GM18499 (cell line): Measurements from ENCODE around the gene COL5A1.
"Not testable (repeated sequence)": the region's sequence is repeated elsewhere in the genome, so short reads cannot be mapped to it uniquely, and the experiment has no call there.

Source experiments
- ATAC-seq: cut with Tn5 transposase; IDR thresholded peaks from one replicate; pipeline ENCODE4 v1.9.1; 2021; ENCODE audit warnings: moderate number of reproducible peaks; ENCODE audit not compliant: insufficient read depth, unreplicated experiment

COL5A1 gene

GRCh38 chr9:134653259-134654009, 11.8 kb downstream of the COL5A1 start:
- no peak for ATAC-seq

- no peak for ATAC-seq
These were observed 13.5 kb downstream of the COL5A1 start for GRCh38 chr9:134655101-134655500.

- ATAC-seq = no peak
These were observed 14.2 kb downstream of the COL5A1 start for GRCh38 chr9:134655586-134656333.

GRCh38 chr9:134656334-134657006, 14.9 kb downstream of the COL5A1 start:
- no peak for ATAC-seq

DNA sequence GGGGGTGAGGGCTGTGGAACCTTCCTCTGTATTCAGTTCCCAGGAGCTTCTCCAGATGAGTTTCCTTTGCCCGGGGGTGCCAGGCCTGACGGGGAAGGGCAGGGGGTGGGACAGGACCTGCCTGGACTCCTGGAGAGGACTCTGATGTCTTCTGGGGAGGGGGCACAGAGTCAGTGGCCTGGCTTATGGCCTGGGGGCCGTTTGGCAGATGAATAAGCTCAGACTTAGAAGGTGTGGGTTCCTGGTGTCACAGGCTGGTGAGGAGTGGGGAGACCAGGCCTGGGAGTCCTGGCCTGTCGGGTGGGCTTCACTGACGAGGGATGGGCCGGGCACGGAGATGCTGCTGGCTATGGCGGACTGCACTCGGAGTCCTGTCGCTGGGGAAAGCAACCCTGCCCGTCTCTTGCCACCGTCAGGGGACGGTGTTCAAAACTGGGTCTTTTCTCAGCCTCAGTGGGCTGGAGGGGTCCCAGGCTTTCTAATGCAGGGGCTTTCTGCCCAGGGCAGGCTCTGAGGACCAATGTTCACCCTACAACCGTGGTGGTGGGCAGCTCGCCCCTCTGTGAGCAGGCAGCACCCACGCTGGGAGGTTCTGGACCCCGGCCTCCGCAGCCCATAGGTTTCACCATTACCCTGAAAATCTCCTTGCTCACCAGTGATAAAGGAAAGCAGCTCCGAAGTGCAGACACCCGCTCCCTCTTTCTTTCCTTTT, 16.2 kb downstream of the COL5A1 start:
- ATAC-seq = no peak

DNA sequence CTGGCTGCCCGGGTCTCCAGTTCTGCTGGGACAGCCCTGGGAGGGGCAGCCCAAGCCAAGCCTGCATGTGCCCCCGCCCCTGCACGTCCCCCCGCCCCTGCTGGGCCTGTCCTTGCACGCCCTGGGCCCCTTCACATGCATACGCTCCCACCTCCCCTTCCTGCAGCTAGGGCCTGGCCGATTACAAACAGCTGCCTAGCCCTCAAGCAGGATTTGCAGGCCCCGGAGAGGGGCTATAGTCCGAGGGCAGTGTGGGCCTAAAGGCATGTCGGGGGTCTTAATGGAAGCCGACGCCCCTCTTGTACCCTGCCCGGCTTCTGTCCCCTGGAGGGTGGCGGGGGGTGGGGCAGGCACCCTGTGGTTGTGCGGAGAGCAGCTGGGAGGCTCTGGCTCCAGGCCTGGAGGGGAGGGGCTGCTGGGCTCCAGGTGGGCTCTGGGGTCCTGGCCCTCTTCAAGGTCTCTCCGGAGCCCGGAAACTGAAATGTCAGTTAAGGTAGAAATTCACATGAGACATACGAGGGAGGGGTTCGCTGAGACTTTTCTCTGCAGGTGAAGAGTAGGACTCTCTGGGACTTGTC, 16.9 kb downstream of the COL5A1 start:
- ATAC-seq = no peak

- no peak for ATAC-seq
These were observed 18.1 kb downstream of the COL5A1 start for GRCh38 chr9:134659688-134660131.

- no peak for ATAC-seq
These were observed 18.8 kb downstream of the COL5A1 start for GRCh38 chr9:134660407-134660806.

- no peak for ATAC-seq
These were observed 19.7 kb downstream of the COL5A1 start for GRCh38 chr9:134661299-134661698.

DNA sequence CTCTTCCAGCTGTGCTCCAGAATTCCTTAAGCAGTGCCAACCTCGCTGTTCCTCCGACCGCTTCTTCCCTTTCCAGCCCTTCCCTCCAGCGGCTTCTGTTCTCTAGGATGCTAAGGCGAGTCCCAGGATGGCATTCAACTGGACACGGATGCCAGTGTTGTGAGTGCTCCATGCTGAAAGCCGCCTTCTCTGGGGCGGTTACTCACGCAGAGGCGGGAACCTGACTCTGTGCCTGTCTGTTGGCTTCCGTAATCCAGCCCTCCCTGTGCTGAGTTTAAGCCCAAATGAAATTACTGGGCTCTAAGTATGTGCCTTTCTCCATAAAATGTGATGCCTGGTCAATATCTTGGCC, 20.2 kb downstream of the COL5A1 start:
- no peak for ATAC-seq

- ATAC-seq = no peak
These were observed 20.7 kb downstream of the COL5A1 start for GRCh38 chr9:134662143-134662876.

DNA sequence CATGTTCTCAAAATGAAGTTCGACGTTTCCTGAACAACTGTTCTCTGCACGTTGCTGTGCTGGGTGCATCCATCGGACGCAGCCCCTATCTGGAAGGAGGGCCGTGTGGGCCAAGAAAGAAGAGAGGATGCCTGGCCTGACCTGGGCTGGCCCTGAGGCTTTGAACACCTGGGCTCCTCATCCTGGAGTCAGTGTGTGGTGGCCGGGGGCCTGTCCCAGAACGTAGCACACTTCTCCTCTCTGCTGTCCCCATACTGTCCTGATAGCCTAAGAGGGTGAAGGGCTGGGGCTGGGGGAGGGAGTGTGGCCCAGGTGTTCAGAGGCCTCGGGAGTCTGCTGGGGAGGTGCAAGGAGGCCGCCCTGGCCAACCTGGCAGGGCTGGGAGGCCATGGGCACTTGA, 21.5 kb downstream of the COL5A1 start:
- ATAC-seq = no peak

DNA sequence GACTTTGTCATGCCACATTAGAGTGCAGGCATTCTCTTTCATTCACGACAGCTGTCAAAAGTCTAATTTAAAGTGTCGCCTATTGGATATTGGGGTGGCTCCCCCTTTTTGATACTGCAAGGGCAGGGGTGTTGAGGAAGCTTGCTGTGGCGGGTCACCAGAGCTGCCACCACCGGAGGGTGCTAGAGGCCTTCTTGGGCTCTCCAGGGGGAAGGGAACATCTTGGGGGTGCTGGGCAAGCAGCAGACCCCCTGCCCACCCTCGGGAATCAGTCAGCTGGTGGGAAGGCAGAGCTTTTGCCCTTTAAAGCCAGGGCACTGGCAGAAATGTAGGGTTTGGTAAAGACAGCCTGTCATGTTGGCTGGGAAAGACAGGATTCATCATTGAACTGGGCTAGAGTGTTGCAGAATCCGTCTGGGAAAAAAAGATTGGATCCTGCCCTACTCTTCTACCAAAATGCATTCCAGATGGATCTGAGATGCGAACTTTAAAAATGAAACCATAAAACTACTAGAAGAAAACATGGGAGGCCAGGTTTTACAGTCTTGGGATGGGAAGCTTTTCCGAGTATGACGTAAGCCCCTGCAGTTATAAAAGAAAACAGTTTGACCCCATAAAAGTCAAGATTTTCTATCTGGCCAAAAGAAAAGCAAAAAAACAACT, 22.3 kb downstream of the COL5A1 start:
- no peak for ATAC-seq

DNA sequence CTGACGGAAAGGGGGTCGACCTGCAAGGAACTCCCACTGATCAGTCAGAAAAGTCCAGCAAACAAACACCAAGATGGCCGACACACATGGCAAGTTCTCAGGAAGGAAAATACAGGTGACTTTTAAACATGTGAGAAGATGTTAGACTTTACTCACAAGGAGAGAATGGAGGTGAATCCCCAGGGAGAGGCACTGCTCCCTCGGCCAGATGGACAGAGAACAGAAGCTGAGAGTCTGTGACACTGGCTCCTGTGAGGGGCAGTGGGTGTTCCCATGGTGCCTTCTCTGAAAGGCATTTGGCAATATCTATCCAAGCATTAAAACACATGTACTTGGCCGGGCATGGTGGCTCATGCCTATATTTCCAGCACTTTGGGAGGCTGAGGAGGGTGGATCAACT, 22.8 kb downstream of the COL5A1 start:
- ATAC-seq = no peak

- ATAC-seq = no peak
These were observed 24.6 kb downstream of the COL5A1 start for GRCh38 chr9:134666208-134666607.

- ATAC-seq = no peak
These were observed 25.2 kb downstream of the COL5A1 start for GRCh38 chr9:134666831-134667230.

GRCh38 chr9:134668977-134669376, 27.4 kb downstream of the COL5A1 start:
- ATAC-seq = not testable (repeated sequence)

DNA sequence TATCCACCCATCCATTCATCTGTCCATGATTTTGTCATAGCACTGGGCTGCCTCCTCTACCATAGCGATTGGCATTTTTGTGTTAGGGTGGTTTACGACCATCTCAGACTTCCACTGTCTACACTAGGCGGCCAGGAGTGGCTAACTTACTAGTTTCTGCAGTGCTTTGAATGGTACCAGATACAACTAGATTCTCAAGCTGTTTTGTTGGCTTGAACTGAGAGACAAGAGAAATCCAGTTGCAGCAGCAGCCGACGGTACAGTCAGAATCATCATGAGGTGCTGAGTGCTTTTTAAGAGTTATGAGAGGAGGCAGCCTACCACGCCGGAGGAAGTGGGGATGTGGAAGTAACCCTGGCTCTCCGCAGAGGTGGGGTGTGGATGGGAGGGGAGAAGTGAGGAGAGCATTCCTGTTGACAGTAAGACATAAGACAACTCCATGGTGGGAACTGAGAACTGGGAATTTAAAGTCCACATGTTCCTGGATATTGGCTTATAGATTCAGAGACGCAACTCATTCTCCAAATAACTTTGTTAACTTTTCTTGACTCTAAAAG, 27.9 kb downstream of the COL5A1 start:
- no peak for ATAC-seq

- no peak for ATAC-seq
These were observed 28.5 kb downstream of the COL5A1 start for GRCh38 chr9:134670042-134670525.
